HCT116 (cell line): Measurements from ENCODE around the gene ZNF84.

ENCODE experiments used
- ELF1 ChIP-seq: IDR thresholded peaks from 2 replicates; pipeline ENCODE4 v1.6.1; 2012; ENCODE audit warnings: low read depth, borderline replicate concordance
- EZH2 ChIP-seq: fragments of 200-600 bp; sonication (generic); IDR thresholded peaks from 2 replicates; pipeline ENCODE4 v1.6.1; 2017; ENCODE audit warnings: antibody characterized with exemption, mixed run types
- JUND ChIP-seq: IDR thresholded peaks from 2 replicates; pipeline ENCODE4 v1.6.1; 2012
- POLR2A ChIP-seq: IDR thresholded peaks from 2 replicates; pipeline ENCODE4 v1.7.0; 2011; ENCODE audit warnings: borderline replicate concordance; ENCODE audit not compliant: insufficient read depth, insufficient read length; ENCODE audit errors: extremely low read depth
- RAD21 ChIP-seq: IDR thresholded peaks from 2 replicates; pipeline ENCODE4 v1.6.1; 2012; ENCODE audit warnings: low read depth, mild to moderate bottlenecking
- SIN3A ChIP-seq: IDR thresholded peaks from 2 replicates; pipeline ENCODE4 v1.6.1; 2012; ENCODE audit warnings: low read depth
- SRF ChIP-seq: IDR thresholded peaks from 2 replicates; pipeline ENCODE4 v1.6.1; 2012; ENCODE audit warnings: low read depth
- ZFX ChIP-seq: fragments of 450-650 bp; IDR thresholded peaks from 2 replicates; pipeline ENCODE4 v1.6.1; 2017
- ZNF274 ChIP-seq: fragments of 200-500 bp; sonication (Bioruptor generic); IDR thresholded peaks from 2 replicates; pipeline ENCODE4 v1.6.1; 2014; ENCODE audit warnings: mild to moderate bottlenecking, low read depth, low read length, inconsistent platforms
- TF ChIP-seq, protein P1 (sequence below), 3 experiments: fragments of 200-600 bp in 1 of 3; sonication (generic) in 1 of 3; IDR thresholded peaks in 2 of 3; conservative IDR thresholded peaks in 1 of 3; 2 replicates each; pipeline ENCODE4 v1.5.1; 2012 to 2017; ENCODE audit warnings: low read depth in 2 of 3, low read length in 2 of 3, antibody characterized with exemption in 1 of 3, borderline replicate concordance in 1 of 3, control low read depth in 1 of 3, mild to moderate bottlenecking in 1 of 3, mixed read lengths in 1 of 3, mixed run types in 1 of 3, moderate library complexity in 1 of 3; ENCODE audit not compliant: insufficient read depth in 1 of 3
- TF ChIP-seq, protein P2 (sequence below): IDR thresholded peaks from 2 replicates; pipeline ENCODE4 v1.6.1; 2012

GRCh38 chr12:133080368-133081158, 43.3 kb downstream of the ZNF84 start, which contains the start of gene ZNF140:
- no peak for TF ChIP-seq ELF1
- TF ChIP-seq, protein P1, sequence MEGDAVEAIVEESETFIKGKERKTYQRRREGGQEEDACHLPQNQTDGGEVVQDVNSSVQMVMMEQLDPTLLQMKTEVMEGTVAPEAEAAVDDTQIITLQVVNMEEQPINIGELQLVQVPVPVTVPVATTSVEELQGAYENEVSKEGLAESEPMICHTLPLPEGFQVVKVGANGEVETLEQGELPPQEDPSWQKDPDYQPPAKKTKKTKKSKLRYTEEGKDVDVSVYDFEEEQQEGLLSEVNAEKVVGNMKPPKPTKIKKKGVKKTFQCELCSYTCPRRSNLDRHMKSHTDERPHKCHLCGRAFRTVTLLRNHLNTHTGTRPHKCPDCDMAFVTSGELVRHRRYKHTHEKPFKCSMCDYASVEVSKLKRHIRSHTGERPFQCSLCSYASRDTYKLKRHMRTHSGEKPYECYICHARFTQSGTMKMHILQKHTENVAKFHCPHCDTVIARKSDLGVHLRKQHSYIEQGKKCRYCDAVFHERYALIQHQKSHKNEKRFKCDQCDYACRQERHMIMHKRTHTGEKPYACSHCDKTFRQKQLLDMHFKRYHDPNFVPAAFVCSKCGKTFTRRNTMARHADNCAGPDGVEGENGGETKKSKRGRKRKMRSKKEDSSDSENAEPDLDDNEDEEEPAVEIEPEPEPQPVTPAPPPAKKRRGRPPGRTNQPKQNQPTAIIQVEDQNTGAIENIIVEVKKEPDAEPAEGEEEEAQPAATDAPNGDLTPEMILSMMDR (IDR thresholded peaks at IDR 0.05 in 2 of 3, conservative IDR thresholded peaks at IDR 0.05 in 1 of 3; ENCODE audit: borderline replicate concordance in 1 of 3, insufficient read depth in 1 of 3, low read depth in 2 of 3, low read length in 2 of 3): no peak
- TF ChIP-seq RAD21: no peak
- TF ChIP-seq ZFX: no peak
- no peak for TF ChIP-seq JUND
- TF ChIP-seq, protein P2, sequence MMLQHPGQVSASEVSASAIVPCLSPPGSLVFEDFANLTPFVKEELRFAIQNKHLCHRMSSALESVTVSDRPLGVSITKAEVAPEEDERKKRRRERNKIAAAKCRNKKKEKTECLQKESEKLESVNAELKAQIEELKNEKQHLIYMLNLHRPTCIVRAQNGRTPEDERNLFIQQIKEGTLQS: no peak
- no peak for TF ChIP-seq ZNF274
- TF ChIP-seq SIN3A: no peak
- no peak for TF ChIP-seq EZH2
- TF ChIP-seq POLR2A: no peak
- no peak for TF ChIP-seq SRF
